ENCODE measurements around the gene SERPINE3. TPM values are rescaled to one million over a fixed set of nuclear protein-coding genes. Genes with fewer than 3 reads are reported as not detected.

Gene SERPINE3
- total and polyA plus RNA-seq, 10 donors: 0.38 TPM; not detected in 9

DNA sequence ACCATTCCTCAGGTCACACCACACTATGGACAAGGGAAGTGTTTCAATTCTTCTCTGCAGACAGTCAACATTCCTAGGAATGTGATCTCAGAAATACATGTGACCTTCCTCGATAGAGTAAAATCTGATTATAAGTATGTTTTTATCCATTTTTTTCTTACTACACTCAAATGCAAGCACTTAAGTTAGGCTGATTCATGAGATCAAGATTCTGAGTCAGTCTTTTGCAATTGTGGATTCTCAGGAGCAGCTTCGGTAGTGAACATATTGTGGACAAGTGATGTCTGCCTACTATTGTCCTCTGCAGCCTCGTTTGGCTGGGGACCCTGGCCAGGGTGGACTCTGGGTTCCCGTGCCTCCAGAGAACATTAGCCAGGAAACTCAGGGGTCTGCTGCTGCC is 3.2 kb downstream of the SERPINE3 start:
- Histone ChIP-seq H3K9me3 (no peaks in the 10 kb centered on the region), H3K36me3 (no peaks in the 10 kb centered on the region), H3K4me3 (no peak overlapping the region), H3K27ac (no peak overlapping the region), H3K4me1 (no peaks in the 10 kb centered on the region), H3K27me3 (replicated peaks in 1 of 7) (no peaks in the 10 kb centered on the region)
- WGBS, 5 donors: 58 to 77% (median 69%) methylated on average over 4 of the region's 4 CpGs
- no peak for DNase-seq
- intact Hi-C loops (cut with DNase I; ENCODE audit: low total_unique reads): no loop called here
- no peak for TF ChIP-seq POLR2A (IDR thresholded peaks at IDR 0.05)
- TF ChIP-seq, protein P1, sequence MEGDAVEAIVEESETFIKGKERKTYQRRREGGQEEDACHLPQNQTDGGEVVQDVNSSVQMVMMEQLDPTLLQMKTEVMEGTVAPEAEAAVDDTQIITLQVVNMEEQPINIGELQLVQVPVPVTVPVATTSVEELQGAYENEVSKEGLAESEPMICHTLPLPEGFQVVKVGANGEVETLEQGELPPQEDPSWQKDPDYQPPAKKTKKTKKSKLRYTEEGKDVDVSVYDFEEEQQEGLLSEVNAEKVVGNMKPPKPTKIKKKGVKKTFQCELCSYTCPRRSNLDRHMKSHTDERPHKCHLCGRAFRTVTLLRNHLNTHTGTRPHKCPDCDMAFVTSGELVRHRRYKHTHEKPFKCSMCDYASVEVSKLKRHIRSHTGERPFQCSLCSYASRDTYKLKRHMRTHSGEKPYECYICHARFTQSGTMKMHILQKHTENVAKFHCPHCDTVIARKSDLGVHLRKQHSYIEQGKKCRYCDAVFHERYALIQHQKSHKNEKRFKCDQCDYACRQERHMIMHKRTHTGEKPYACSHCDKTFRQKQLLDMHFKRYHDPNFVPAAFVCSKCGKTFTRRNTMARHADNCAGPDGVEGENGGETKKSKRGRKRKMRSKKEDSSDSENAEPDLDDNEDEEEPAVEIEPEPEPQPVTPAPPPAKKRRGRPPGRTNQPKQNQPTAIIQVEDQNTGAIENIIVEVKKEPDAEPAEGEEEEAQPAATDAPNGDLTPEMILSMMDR (IDR thresholded peaks at IDR 0.05 in 8 of 11, conservative IDR thresholded peaks at IDR 0.05 in 3 of 11): no peak
- no peak for TF ChIP-seq POLR2AphosphoS5 (IDR thresholded peaks at IDR 0.05)

DNA sequence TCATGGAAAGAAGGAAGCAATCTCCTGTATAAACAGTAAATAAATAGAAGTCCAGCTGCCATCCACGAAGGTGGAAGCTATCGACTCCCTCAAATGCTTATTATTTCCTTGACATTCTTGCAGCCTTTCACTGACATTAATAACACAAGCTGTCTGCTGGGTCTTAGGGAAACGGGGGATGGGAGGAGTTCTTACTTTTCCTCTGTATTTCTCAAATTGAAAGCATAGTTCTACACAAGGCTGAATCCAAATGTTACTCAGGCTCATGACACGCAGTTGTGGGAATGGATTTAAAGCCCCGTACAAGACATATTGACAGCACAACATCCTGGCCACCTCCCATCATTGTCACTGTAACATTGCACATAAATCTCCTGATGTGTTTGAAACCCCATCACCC is 4.0 kb downstream of the SERPINE3 start:
- Histone ChIP-seq H3K36me3 (no peaks in the 10 kb centered on the region), H3K4me1 (no peaks in the 10 kb centered on the region), H3K9me3 (no peaks in the 10 kb centered on the region), H3K27me3 (replicated peaks in 1 of 7) (no peaks in the 10 kb centered on the region), H3K4me3 (no peak overlapping the region), H3K27ac (no peak overlapping the region)
- WGBS, 5 donors: 48 to 62% (median 53%) methylated on average over 5 of the region's 5 CpGs
- TF ChIP-seq POLR2AphosphoS5 (IDR thresholded peaks at IDR 0.05): no peak
- TF ChIP-seq, protein P1 (IDR thresholded peaks at IDR 0.05 in 8 of 11, conservative IDR thresholded peaks at IDR 0.05 in 3 of 11): no peak
- TF ChIP-seq POLR2A (IDR thresholded peaks at IDR 0.05): no peak
- intact Hi-C loops (cut with DNase I; ENCODE audit: low total_unique reads): no loop called here
- no peak for DNase-seq

DNA sequence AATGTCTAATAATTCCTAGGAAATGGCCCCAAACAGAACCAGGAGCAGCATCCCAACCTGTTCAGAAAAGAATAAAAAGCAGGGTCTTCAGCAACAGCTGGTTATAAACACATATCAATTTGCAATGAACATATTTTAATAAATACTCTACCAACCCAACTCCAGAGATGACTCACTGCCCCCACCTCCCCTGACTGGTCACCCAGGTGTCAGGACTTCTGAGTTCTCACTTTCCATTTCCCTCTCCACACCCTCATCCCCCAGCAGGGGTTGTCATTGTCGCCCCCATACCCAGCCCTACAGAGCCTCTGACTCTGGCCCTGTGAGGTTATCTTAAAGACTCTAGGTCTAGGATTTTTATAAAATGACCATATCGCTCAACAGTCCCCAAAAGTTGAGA is 6.9 kb downstream of the SERPINE3 start:
- Histone ChIP-seq H3K9me3 (no peaks in the 10 kb centered on the region), H3K4me1 (no peaks in the 10 kb centered on the region), H3K36me3 (no peaks in the 10 kb centered on the region), H3K27me3 (replicated peaks in 1 of 7) (no peaks in the 10 kb centered on the region), H3K27ac (no peak overlapping the region), H3K4me3 (no peak overlapping the region)
- intact Hi-C loops (cut with DNase I; ENCODE audit: low total_unique reads): no loop called here
- 74 to 94% (median 87%) methylated on average over 2 of the region's 2 CpGs for WGBS, 5 donors
- no peak for TF ChIP-seq POLR2AphosphoS5 (IDR thresholded peaks at IDR 0.05)
- no peak for TF ChIP-seq POLR2A (IDR thresholded peaks at IDR 0.05)
- TF ChIP-seq, protein P1 (IDR thresholded peaks at IDR 0.05 in 8 of 11, conservative IDR thresholded peaks at IDR 0.05 in 3 of 11): no peak
- no peak for DNase-seq

DNA sequence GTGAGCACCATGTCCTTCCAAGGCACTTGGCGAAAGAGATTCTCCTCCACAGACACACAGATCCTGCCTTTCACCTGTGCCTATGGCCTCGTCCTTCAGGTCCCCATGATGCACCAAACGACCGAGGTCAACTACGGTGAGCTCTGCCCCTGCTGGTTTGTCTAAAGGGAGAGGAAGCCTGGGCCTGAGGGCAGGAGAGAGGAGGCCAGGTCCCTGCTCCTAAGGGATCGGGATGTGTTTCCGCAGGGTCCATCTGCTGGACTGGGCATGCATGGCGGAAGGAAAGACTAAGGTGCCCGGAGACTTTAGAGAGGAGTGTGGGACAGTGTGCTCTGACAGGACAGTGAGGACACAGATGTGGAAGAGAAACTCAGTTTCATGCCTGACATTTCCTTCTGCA is 7.6 kb downstream of the SERPINE3 start:
- no peak overlapping the region for H3K27ac ChIP-seq
- no peaks in the 10 kb centered on the region for H3K4me1 ChIP-seq
- no peak overlapping the region for H3K4me3 ChIP-seq
- intact Hi-C loops (cut with DNase I; ENCODE audit: low total_unique reads): no loop called here
- H3K27me3 ChIP-seq (replicated peaks in 1 of 7): no peaks in the 10 kb centered on the region
- no peaks in the 10 kb centered on the region for H3K36me3 ChIP-seq
- WGBS, 5 donors: 89 to 96% (median 91%) methylated on average over 9 of the region's 9 CpGs
- no peak for DNase-seq
- no peaks in the 10 kb centered on the region for H3K9me3 ChIP-seq
- TF ChIP-seq, protein P1 (IDR thresholded peaks at IDR 0.05 in 8 of 11, conservative IDR thresholded peaks at IDR 0.05 in 3 of 11): no peak
- no peak for TF ChIP-seq POLR2A (IDR thresholded peaks at IDR 0.05)
- no peak for TF ChIP-seq POLR2AphosphoS5 (IDR thresholded peaks at IDR 0.05)
